Endothelial cell of umbilical vein (primary cell): ENCODE data around the gene MAP2K7.

Source experiments
- EZH2 ChIP-seq: IDR thresholded peaks from 2 replicates; pipeline ENCODE4 v1.6.1; 2012; ENCODE audit warnings: borderline replicate concordance, low read depth, mild to moderate bottlenecking, moderate library complexity, low read length, inconsistent platforms; ENCODE audit not compliant: severe bottlenecking
- POLR2A ChIP-seq: IDR thresholded peaks from 2 replicates; pipeline ENCODE4 v1.6.1; 2012; ENCODE audit warnings: low read depth, mild to moderate bottlenecking, control low read depth, low read length
- POLR2AphosphoS5 ChIP-seq: IDR thresholded peaks from 2 replicates; pipeline ENCODE4 v1.6.1; 2012; ENCODE audit warnings: low read depth, mild to moderate bottlenecking, control low read depth, low read length, moderate library complexity; ENCODE audit not compliant: insufficient read depth
- TF ChIP-seq, protein P1 (sequence below), 2 donors: IDR thresholded peaks; 1 replicate in 1 of 2; 2 replicates in 1 of 2; pipeline ENCODE4 v1.5.1; 2011; ENCODE audit warnings: low read length in 2 of 2, mild to moderate bottlenecking in 2 of 2, moderate library complexity in 2 of 2, control low read depth in 1 of 2, inconsistent platforms in 1 of 2, low read depth in 1 of 2; ENCODE audit not compliant: insufficient read depth in 1 of 2; ENCODE audit errors: extremely low read depth in 1 of 2

DNA sequence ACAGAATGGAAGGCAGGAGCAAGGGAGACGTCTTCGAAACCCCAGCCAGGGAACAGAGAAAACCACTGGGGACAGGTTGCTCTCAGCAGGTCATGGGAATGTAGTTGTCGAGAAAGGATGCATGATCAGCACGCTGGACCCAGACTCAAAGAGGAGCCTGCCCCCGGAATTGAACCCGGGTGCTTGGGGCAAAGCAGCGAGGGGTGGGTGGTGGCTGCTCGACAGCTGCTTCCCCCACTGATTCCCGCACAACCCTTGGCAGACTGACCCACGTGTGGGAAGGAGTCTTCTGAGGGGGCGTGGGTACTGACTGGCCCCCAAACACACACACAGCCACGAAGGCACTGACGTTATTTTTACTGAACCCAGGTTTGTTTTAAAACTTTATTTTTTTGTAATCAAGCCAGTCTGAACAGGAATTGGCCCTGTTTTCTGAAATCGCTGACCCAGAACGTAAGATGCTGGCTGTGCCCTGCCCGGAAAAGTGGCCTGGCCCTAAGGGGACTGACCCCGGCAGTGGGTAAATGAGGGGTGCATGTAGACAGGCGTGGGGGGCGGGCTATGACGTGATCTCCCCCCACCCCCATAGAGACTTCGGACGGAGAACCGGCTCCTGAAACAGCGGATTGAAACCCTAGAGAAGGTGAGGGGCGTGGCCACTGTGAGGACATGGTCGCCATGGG is 48.1 kb upstream of the MAP2K7 start:
- TF ChIP-seq POLR2A (no peak), POLR2AphosphoS5 (no peak), EZH2 (no peak)
- TF ChIP-seq, protein P1, sequence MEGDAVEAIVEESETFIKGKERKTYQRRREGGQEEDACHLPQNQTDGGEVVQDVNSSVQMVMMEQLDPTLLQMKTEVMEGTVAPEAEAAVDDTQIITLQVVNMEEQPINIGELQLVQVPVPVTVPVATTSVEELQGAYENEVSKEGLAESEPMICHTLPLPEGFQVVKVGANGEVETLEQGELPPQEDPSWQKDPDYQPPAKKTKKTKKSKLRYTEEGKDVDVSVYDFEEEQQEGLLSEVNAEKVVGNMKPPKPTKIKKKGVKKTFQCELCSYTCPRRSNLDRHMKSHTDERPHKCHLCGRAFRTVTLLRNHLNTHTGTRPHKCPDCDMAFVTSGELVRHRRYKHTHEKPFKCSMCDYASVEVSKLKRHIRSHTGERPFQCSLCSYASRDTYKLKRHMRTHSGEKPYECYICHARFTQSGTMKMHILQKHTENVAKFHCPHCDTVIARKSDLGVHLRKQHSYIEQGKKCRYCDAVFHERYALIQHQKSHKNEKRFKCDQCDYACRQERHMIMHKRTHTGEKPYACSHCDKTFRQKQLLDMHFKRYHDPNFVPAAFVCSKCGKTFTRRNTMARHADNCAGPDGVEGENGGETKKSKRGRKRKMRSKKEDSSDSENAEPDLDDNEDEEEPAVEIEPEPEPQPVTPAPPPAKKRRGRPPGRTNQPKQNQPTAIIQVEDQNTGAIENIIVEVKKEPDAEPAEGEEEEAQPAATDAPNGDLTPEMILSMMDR (IDR thresholded peaks at IDR 0.05; ENCODE audit: extremely low read depth in 1 of 2, insufficient read depth in 1 of 2, low read depth in 1 of 2, low read length in 2 of 2), result no peak
